Epithelial cell of esophagus (primary cell): Measurements from ENCODE around the gene KCNC2.
A peak's percentile ranks its signal among the peaks of the same experiment; 100 is the strongest.

Experiments
- DNase-seq: peaks from one replicate; pipeline ENCODE4 v3.0.0; 2010; ENCODE audit warnings: low read depth
- H3K4me3 ChIP-seq: 2 replicates; pipeline ENCODE4 v1.5.1; 2011; ENCODE audit warnings: mild to moderate bottlenecking, low read length, control low read depth
- TF ChIP-seq, protein P1 (sequence below): IDR thresholded peaks from 2 replicates; pipeline ENCODE4 v1.5.1; 2011; ENCODE audit warnings: low read depth, mild to moderate bottlenecking, low read length, control low read depth, inconsistent platforms; ENCODE audit not compliant: insufficient read depth; ENCODE audit errors: missing control alignments

Gene KCNC2

DNA sequence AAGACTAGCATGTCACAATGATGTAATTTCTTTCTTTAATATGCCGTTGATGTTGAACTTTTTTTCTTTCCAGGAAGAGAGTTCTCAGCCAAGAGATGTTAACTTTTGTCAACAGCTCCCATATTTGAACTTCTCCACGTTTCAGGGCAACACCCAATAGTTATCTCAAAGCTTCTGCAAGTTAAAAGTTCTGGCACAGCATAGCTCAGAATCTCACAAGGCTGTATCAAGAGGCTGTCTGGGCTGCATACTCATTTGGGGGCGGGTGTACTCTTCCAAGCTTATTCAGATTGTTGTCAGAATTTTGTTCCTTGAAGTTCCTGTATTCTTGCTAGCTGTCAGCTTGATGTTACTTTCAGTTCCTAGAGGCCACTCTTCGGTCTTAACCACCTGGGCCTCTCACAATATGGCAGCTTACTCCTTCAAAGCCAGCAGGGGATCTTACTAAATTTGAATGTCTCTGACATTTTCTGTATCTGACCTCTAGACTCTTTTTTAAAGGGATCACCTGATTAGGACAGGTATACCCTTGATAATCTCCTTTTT is 38.9 kb downstream of the KCNC2 start:
- no peak overlapping the region for H3K4me3 ChIP-seq
- TF ChIP-seq, protein P1, sequence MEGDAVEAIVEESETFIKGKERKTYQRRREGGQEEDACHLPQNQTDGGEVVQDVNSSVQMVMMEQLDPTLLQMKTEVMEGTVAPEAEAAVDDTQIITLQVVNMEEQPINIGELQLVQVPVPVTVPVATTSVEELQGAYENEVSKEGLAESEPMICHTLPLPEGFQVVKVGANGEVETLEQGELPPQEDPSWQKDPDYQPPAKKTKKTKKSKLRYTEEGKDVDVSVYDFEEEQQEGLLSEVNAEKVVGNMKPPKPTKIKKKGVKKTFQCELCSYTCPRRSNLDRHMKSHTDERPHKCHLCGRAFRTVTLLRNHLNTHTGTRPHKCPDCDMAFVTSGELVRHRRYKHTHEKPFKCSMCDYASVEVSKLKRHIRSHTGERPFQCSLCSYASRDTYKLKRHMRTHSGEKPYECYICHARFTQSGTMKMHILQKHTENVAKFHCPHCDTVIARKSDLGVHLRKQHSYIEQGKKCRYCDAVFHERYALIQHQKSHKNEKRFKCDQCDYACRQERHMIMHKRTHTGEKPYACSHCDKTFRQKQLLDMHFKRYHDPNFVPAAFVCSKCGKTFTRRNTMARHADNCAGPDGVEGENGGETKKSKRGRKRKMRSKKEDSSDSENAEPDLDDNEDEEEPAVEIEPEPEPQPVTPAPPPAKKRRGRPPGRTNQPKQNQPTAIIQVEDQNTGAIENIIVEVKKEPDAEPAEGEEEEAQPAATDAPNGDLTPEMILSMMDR = no peak
- DNase-seq = peak; percentile 16

DNA sequence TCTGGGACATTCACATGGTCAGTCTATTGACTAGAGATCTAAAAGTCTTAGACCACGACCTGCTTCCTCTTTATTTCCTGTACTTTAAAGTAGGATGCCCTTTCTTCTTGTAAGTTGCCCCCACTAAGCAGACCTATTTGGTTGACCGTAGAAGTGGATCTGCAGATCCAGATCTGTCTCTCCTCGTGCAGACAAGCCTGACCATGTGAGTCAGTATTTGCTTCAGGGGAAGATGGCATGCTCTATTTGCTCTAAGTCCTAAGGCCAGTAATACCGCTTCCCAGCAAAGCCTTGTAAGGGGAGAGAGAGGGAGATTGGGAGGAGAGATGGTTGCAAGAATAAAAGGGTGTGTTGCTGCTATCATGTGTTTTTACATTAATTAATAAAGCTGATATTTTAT is 46.8 kb downstream of the KCNC2 start:
- peak; percentile 81 for DNase-seq
- no peak overlapping the region for H3K4me3 ChIP-seq
- TF ChIP-seq, protein P1 = no peak

DNA sequence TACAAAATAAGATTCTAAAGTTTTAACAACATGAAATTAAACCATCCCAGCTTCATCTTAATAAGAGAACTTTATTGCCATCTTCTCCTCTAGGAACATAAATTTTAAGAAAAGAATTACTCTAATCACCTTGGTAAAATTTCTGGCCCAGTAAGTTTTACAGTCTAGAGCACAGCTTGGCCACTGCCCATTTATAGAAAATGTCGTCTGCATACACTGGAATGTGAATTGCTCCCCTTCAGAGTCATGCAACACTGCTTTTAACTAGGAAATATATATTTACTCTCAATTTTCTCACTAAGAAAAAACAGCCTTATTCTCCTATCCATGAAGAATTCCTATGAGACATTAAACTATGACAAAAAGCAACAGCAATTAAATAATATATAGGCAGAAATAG is 48.2 kb downstream of the KCNC2 start:
- TF ChIP-seq, protein P1 = no peak
- H3K4me3 ChIP-seq = no peak overlapping the region
- no peak for DNase-seq

DNA sequence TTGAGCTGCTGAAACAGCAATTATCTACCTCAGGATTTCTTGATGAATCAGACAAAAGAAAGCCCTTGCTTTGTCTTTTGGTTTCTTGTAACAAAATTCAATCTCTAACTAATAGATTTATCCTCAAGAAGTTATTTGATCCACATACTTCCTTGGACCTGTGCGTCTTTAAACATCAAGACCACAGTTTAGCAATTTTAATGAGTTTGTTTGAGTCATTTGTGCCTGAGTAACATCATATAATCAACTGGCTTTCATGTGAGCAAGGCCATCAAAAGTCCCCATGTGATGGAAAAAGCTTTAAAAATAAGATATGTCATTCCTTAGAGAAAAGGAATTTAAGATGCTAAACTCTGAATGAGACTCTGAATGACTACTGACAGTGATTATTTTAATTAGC is 52.3 kb downstream of the KCNC2 start:
- no peak for DNase-seq
- H3K4me3 ChIP-seq = no peak overlapping the region
- TF ChIP-seq, protein P1 = no peak

DNA sequence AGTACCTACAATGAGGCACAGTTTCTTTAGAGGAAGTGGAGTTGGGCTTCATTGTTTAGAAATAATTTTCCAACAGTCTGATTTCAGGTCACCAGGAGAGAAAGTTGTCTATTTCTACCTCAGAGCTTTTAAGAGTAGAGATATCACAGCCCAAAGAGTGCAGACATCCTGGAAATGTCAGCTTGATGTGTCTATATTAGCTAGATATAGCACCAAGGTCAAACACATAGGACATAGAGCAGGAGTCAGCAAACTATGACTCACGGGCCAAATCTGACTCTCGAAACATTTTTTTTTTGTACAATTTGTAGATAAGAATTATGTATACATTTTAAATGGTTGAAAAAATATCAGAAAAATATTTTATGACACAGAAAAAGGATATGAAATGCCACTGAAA is 53.7 kb downstream of the KCNC2 start:
- no peak for DNase-seq
- H3K4me3 ChIP-seq = no peak overlapping the region
- TF ChIP-seq, protein P1 = no peak

DNA sequence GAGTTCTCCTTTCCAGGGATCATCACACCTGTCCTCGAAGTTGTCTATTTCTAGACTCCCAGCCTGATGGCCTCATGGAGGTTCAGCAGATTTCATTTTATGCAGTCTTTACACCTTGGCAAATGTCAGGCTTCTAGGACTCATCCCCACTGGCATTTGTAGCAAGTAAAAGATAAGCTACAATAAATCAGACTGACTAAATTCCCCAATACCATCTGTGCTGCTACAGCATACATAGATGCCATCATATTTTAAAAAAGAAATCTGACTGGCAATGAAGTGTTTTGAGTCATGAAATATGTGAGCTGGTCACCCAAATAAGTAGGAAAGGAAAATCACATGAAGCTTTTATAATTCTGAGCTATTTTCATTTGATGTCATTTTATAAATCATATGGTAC is 55.3 kb downstream of the KCNC2 start:
- no peak overlapping the region for H3K4me3 ChIP-seq
- TF ChIP-seq, protein P1 = no peak
- no peak for DNase-seq

DNA sequence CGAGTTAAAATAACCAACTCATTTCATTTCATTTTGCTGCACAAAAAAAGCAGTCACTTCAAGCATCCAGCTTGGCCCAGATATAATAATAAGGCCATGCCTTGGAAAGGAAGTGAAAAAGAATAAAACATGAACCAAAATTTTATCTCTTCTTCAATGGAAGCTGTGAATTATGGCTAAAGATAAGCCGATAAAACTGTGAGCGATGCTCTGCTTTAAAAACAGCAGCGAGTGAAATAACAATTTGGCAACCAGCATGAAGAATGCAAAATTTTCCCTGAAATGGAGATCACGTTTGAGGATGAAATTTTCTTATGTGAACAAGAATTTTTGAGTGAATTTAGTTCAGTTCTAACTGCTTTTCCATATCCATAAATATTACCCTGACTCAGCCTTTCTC is 70.4 kb downstream of the KCNC2 start:
- no peak overlapping the region for H3K4me3 ChIP-seq
- TF ChIP-seq, protein P1 = no peak
- DNase-seq = no peak
